Lower leg skin (tissue), 4 donors: ENCODE results near the gene TBX10. TPM values are rescaled to one million over a fixed set of nuclear protein-coding genes. Genes with fewer than 3 reads are reported as not detected.
"Not testable (repeated sequence)": the region's sequence is repeated elsewhere in the genome, so short reads cannot be mapped to it uniquely, and the experiment has no call there.

Experiments
- DNase-seq, 2 donors: peaks; one replicate each; pipeline ENCODE4 v3.0.0-alpha.2; 2019; ENCODE audit warnings: low spot score in 2 of 2
- H3K4me3 ChIP-seq: fragments of 200-600 bp; sonication (generic); 2 replicates; pipeline ENCODE4 v1.5.1; 2017; ENCODE audit warnings: mild to moderate bottlenecking, low read depth; ENCODE audit not compliant: poor library complexity, severe bottlenecking
- CTCF ChIP-seq, 3 donors: fragments of 450-650 bp; IDR thresholded peaks; one replicate each; pipeline ENCODE4 v1.5.1; 2016; ENCODE audit warnings: antibody characterized with exemption in 3 of 3, mild to moderate bottlenecking in 3 of 3, moderate library complexity in 2 of 3
- POLR2A ChIP-seq, 2 donors: fragments of 450-650 bp; IDR thresholded peaks; one replicate each; pipeline ENCODE4 v1.6.1; 2016 to 2017; ENCODE audit warnings: antibody characterized with exemption in 2 of 2, mild to moderate bottlenecking in 1 of 2, moderate library complexity in 1 of 2
- WGBS, 2 donors: methylation state at CpG; one replicate each; pipeline ENCODE4 v1.1.5; 2018; 5-methylcytosine and 5-hydroxymethylcytosine counted together
- intact Hi-C: fragments of 100-400 bp; cut with DNase I; formaldehyde crosslinking; loops from one replicate; pipeline ENCODE4 v1.15.0; 2023; ENCODE audit warnings: low total_unique reads
- total RNA-seq, 4 donors: library from RNA; depleted of rRNA; stranded (reverse); fragments of >200 nt; gene quantifications; one replicate each; pipeline ENCODE4 v1.1.0, GENCODE V29; 2016

TBX10 gene
- total RNA-seq, 4 donors from 2014 or later: not detected

DNA sequence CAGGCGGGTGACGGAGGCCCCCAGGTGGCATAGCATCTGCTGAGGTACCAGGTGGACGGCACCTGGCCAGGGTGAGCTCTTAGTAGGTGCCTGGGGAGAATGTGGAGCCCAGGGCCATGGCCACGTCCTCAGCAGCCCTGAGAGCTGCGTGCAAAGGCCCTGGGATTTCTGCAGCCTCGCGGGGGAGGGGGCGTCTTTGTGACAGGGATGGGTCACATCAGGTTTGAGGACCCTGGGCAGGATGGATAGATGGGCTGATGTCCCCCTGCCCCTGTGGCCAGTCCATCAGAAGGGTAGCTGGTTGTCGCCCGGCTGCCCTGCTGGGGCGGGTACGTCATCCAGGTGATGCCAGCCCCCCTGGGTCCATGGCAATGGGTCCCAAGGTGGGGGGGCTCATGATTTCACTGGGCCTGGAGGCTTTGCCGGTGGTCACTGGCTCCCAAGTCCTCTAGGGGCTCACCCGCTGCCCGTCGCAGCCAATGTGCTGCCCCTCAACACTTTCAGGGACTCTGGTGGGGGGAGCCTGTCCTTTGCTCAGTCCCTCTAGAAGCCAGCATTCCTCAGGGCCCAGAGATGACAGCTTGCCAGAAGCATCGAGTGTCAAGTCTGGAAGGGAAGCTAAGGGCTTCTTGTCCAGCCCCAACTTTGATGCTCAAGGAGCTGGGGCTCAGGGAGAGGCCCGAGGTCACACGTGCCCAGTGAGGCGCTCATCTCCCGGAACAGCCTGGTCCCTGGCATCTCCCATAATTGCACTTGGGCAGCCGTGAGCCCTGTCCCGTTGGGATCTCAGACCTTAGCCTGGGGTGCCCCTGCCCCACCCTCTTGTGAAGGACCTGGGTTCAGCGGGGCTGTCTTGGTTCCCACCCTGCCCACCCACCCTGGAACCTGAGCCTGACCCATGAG lies 777 bp downstream of the TBX10 start:
- intact Hi-C loops: no loop called here
- DNase-seq: no peak
- no peak overlapping the region for H3K4me3 ChIP-seq
- WGBS, 2 donors: 83 to 87% methylated on average over 20 to 22 of the region's 24 CpGs
- TF ChIP-seq CTCF (IDR thresholded peaks at IDR 0.05): no peak
- no peak for TF ChIP-seq POLR2A (IDR thresholded peaks at IDR 0.05)

GRCh38 chr11:67637441-67637840 lies 2.1 kb downstream of the TBX10 start:
- intact Hi-C loops, DNase-seq, H3K4me3 ChIP-seq: not testable (repeated sequence)
- WGBS, 2 donors: 85 to 86% methylated on average over 3 of the region's 3 CpGs

- intact Hi-C loops: no loop called here
- DNase-seq: no peak
Observed at GRCh38 chr11:67636962-67637361, 2.6 kb downstream of the TBX10 start.

GRCh38 chr11:67635231-67635521 lies 4.4 kb downstream of the TBX10 start:
- no peak for TF ChIP-seq POLR2A (IDR thresholded peaks at IDR 0.05)
- TF ChIP-seq CTCF (IDR thresholded peaks at IDR 0.05): no peak
- intact Hi-C loops: no loop called here
- no peak for DNase-seq
- H3K4me3 ChIP-seq: no peak overlapping the region
- 87 to 93% methylated on average over 4 of the region's 4 CpGs for WGBS, 2 donors

More at GRCh38 chr11:67636962-67637361, 2.6 kb downstream of the TBX10 start:
- no peak overlapping the region for H3K4me3 ChIP-seq
- TF ChIP-seq POLR2A (IDR thresholded peaks at IDR 0.05): no peak
- no peak for TF ChIP-seq CTCF (IDR thresholded peaks at IDR 0.05)
- 62 to 71% methylated on average over 6 of the region's 6 CpGs for WGBS, 2 donors

DNA sequence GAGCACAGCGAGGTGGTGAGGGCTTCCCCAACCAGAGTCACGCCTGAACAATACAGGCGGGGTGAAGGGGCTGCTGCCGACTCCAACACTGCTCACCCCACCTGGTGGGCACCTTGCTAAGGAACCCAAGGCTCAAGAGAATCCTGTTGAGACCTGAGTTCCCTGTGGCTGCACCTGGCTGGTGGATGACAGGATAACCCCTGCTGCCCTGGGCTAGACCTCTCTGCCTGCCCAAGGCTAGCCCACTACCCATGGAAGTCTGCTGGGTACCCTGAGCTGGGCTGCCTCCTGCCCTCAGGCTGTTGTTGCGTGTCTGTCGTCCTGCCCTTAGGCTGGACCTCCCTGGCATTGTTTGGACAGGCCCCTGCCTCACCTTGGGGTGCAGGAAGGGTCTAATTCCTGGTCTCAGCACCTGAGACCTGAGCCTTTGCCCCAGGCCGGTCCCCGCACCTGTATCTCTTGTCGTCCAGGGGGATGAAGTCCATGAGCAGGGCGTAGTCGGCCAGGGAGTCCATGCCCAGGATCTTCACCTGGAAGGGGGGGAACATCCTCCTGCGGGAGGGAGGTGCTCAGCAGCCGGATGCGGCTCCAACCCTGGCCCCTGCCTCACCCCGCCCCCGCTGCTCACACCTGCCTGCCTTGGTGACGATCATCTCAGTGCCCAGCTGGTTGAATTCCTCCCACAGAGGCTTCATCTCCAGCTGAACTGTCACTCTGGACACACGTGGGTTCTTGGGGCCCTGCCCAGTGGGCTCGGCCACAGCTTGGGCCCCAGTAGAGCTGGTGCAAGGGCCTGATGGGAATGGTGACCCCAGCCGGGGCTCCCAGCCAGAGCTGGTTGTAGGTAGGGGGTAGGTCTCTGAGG lies 5.0 kb downstream of the TBX10 start:
- no peak for DNase-seq
- intact Hi-C loops: no loop called here
- no peak overlapping the region for H3K4me3 ChIP-seq
- TF ChIP-seq POLR2A (IDR thresholded peaks at IDR 0.05): no peak
- TF ChIP-seq CTCF (IDR thresholded peaks at IDR 0.05): no peak
- WGBS, 2 donors: 80 to 84% methylated on average over 13 to 15 of the region's 20 CpGs

DNA sequence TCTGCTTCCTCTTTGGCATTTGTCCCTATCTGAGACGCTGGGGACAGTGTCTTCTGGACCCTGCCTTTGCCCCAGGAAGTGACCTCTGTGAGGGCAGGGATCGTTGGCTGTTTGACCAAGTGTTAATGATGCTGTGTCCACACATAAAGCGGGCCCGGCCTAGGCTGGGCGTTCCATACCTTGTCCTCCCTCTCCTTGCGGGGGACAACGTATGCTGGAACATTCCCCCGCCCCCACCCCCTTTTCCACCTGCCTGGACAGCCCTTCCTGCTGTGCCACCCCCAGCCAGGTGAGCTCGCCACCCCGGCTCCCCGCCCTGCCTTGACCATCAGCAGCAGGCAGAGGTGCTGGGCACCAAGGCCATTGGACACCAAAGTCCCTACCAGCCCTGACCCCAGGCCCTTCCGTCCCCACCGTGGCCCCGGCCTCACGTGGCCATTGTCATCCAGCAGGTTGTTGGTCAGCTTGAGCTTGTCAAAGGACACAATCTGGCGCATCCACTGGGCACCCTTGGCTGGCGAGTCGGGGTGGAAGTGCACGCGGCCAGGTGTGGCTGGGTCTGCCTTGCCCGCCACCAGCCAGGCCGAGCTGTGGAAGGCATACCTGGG lies 5.7 kb downstream of the TBX10 start:
- no peak overlapping the region for H3K4me3 ChIP-seq
- intact Hi-C loops: no loop called here
- peak in 1 of 2 donors; percentile 78 for DNase-seq
- TF ChIP-seq CTCF (IDR thresholded peaks at IDR 0.05): no peak
- TF ChIP-seq POLR2A (IDR thresholded peaks at IDR 0.05): no peak
- WGBS, 2 donors: 78 to 88% methylated on average over 8 to 22 of the region's 22 CpGs
